Activated CD4-positive, alpha-beta memory T cell treated with anti-CD3 and anti-CD28 coated beads for 36 hours (primary cell): Measurements from ENCODE around the gene FHIT. TPM values are rescaled to one million over a fixed set of nuclear protein-coding genes. Genes with fewer than 3 reads are reported as not detected.

Experiments
- CTCF ChIA-PET: fragments of 350-600 bp; sonication (Branson Sonifier 250); formaldehyde crosslinking; loops from one replicate; lab custom pipeline; 2021; ENCODE audit warnings: antibody characterized with exemption, inconsistent platforms; lab: Charles Lee
- POLR2A ChIA-PET: fragments of 350-600 bp; sonication (Branson Sonifier 250); formaldehyde crosslinking; loops from one replicate; lab custom pipeline; 2021; ENCODE audit warnings: antibody characterized with exemption; lab: Charles Lee
- DNase-seq: peaks from one replicate; pipeline ENCODE4 v3.0.0-alpha.2; 2020
- H3K27ac Mint-ChIP-seq: one replicate; pipeline ENCODE4 v1.8.0; 2021; ENCODE audit warnings: mixed read lengths
- H3K27me3 Mint-ChIP-seq: one replicate; pipeline ENCODE4 v1.8.0; 2021; ENCODE audit warnings: mixed read lengths
- H3K36me3 Mint-ChIP-seq: one replicate; pipeline ENCODE4 v1.8.0; 2021; ENCODE audit warnings: mixed read lengths
- H3K4me1 Mint-ChIP-seq: one replicate; pipeline ENCODE4 v1.8.0; 2021; ENCODE audit warnings: low read depth, mixed read lengths
- H3K4me3 Mint-ChIP-seq: one replicate; pipeline ENCODE4 v1.8.0; 2021; ENCODE audit warnings: mild to moderate bottlenecking, mixed read lengths
- H3K9me3 Mint-ChIP-seq: one replicate; pipeline ENCODE4 v1.8.0; 2021; ENCODE audit warnings: mixed read lengths
- intact Hi-C: fragments of 100-400 bp; cut with micrococcal nuclease; formaldehyde crosslinking; loops from one replicate; pipeline ENCODE4 v1.15.1; 2023
- total RNA-seq, 2 experiments: library from RNA; stranded (reverse); gene quantifications; one replicate each; pipeline ENCODE4 v1.2.3, GENCODE V29; 2021

The FHIT gene
- total RNA-seq, 2 experiments from 2014 or later, result 7.2 to 8.7 TPM

DNA sequence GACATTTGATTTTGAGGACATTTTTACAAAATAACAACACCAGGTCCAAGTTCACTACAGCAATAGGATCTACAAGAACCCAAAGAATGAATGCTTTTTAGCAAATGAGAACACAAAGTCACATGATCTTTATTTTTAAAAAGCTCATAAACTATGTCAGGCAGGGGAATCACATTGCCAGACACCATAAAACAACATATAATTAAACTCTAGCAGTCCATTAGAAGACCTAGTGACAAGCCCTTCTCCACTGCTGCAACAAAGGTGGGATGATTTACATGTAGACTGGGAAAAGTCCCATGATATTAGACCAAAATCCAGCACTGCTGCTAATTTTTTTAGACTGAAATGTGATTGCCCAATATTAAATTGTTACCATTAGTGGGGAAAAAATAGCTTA lies 92.6 kb downstream of the FHIT start:
- no peak for DNase-seq
- intact Hi-C loops, result no loop called here

GRCh38 chr3:61158216-61158615 lies 93.0 kb downstream of the FHIT start:
- H3K27ac Mint-ChIP-seq, result no peak overlapping the region
- H3K27me3 Mint-ChIP-seq, result no peaks in the 10 kb centered on the region
- no peak overlapping the region for H3K4me3 Mint-ChIP-seq
- ChIA-PET POLR2A (no interaction called here), CTCF (no interaction called here)
- H3K36me3 Mint-ChIP-seq, result no peaks in the 10 kb centered on the region
- no peak for DNase-seq
- H3K9me3 Mint-ChIP-seq, result no peaks in the 10 kb centered on the region
- intact Hi-C loops, result no loop called here
- no peaks in the 10 kb centered on the region for H3K4me1 Mint-ChIP-seq

More for the DNA sequence above, 92.6 kb downstream of the FHIT start:
- Mint-ChIP-seq H3K4me1 (no peaks in the 10 kb centered on the region), H3K4me3 (no peak overlapping the region), H3K27me3 (no peaks in the 10 kb centered on the region), H3K9me3 (no peaks in the 10 kb centered on the region), H3K36me3 (no peaks in the 10 kb centered on the region), H3K27ac (no peak overlapping the region)
- CTCF ChIA-PET, result no interaction called here
- POLR2A ChIA-PET, result no interaction called here

GRCh38 chr3:61157414-61157813 lies 93.8 kb downstream of the FHIT start:
- no peak overlapping the region for H3K4me3 Mint-ChIP-seq
- no peaks in the 10 kb centered on the region for H3K9me3 Mint-ChIP-seq
- intact Hi-C loops, result no loop called here
- DNase-seq, result no peak
- no peak overlapping the region for H3K27ac Mint-ChIP-seq
- H3K27me3 Mint-ChIP-seq, result no peaks in the 10 kb centered on the region
- ChIA-PET CTCF (no interaction called here), POLR2A (no interaction called here)
- no peaks in the 10 kb centered on the region for H3K4me1 Mint-ChIP-seq
- no peaks in the 10 kb centered on the region for H3K36me3 Mint-ChIP-seq

DNA sequence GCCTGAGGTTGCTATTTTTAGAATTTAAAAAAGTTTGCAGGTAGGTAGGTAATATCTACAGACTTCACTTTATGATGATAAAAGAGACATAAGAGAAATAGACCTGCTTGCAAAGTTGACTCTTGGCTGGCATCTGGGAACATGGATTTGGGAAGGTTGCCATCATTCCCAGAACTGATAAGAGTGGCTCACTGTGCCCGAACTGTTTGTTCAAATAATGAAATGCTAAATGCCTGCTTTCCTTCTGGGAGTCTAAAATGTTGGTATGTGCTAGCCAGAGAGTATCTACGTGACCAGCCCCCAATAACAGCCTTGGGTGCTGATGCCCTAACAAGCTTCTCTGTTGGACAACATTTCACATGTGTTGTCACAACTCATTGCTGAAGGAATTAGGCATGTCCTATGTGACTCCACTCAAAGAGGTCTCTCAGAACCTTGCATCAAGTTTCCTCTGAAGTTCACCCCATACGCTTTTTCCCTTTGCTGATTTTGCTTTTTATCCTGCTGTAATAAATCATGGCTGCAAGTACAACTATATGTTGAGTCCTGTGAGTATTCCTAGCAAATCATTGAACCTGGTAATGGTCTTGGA lies 95.5 kb downstream of the FHIT start:
- Mint-ChIP-seq H3K4me1 (no peaks in the 10 kb centered on the region), H3K4me3 (no peak overlapping the region), H3K36me3 (no peaks in the 10 kb centered on the region), H3K9me3 (no peaks in the 10 kb centered on the region), H3K27me3 (no peaks in the 10 kb centered on the region), H3K27ac (no peak overlapping the region)
- no peak for DNase-seq
- POLR2A ChIA-PET, result no interaction called here
- CTCF ChIA-PET, result no interaction called here
- intact Hi-C loops, result no loop called here

- DNase-seq, result no peak
- intact Hi-C loops, result no loop called here
- Mint-ChIP-seq H3K4me1 (no peaks in the 10 kb centered on the region), H3K4me3 (no peak overlapping the region), H3K27ac (no peak overlapping the region), H3K27me3 (no peaks in the 10 kb centered on the region), H3K9me3 (no peaks in the 10 kb centered on the region), H3K36me3 (no peaks in the 10 kb centered on the region)
- ChIA-PET POLR2A (no interaction called here), CTCF (no interaction called here)
Measured at GRCh38 chr3:61154457-61155198, 96.6 kb downstream of the FHIT start.

GRCh38 chr3:61152071-61152470 lies 99.2 kb downstream of the FHIT start:
- Mint-ChIP-seq H3K4me3 (no peak overlapping the region), H3K27me3 (no peaks in the 10 kb centered on the region), H3K9me3 (no peaks in the 10 kb centered on the region), H3K36me3 (no peaks in the 10 kb centered on the region), H3K27ac (no peak overlapping the region), H3K4me1 (no peaks in the 10 kb centered on the region)
- intact Hi-C loops, result no loop called here
- no peak for DNase-seq
- POLR2A ChIA-PET, result no interaction called here
- CTCF ChIA-PET, result no interaction called here

DNA sequence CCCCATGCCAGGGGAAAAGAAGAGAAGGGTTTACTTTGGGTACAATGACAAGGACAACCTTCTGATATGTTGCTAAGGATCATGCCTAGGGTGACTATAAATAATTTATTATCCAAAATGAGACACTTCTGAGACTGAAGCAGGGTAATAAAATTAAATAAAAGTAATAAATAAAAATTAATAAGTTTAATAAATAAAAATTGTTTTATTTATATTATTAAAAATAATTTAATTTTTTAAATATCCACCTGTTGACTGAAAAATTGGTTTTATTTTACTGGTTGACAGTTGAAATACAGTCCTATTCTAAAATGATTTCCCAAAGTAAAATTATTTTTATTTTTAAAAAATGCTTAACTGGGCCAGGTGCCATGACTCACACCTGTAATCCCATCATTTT lies 102.0 kb downstream of the FHIT start:
- no peaks in the 10 kb centered on the region for H3K9me3 Mint-ChIP-seq
- intact Hi-C loops, result no loop called here
- no peaks in the 10 kb centered on the region for H3K4me1 Mint-ChIP-seq
- no peak overlapping the region for H3K4me3 Mint-ChIP-seq
- ChIA-PET CTCF (no interaction called here), POLR2A (no interaction called here)
- DNase-seq, result no peak
- no peaks in the 10 kb centered on the region for H3K27me3 Mint-ChIP-seq
- no peak overlapping the region for H3K27ac Mint-ChIP-seq
- no peaks in the 10 kb centered on the region for H3K36me3 Mint-ChIP-seq

DNA sequence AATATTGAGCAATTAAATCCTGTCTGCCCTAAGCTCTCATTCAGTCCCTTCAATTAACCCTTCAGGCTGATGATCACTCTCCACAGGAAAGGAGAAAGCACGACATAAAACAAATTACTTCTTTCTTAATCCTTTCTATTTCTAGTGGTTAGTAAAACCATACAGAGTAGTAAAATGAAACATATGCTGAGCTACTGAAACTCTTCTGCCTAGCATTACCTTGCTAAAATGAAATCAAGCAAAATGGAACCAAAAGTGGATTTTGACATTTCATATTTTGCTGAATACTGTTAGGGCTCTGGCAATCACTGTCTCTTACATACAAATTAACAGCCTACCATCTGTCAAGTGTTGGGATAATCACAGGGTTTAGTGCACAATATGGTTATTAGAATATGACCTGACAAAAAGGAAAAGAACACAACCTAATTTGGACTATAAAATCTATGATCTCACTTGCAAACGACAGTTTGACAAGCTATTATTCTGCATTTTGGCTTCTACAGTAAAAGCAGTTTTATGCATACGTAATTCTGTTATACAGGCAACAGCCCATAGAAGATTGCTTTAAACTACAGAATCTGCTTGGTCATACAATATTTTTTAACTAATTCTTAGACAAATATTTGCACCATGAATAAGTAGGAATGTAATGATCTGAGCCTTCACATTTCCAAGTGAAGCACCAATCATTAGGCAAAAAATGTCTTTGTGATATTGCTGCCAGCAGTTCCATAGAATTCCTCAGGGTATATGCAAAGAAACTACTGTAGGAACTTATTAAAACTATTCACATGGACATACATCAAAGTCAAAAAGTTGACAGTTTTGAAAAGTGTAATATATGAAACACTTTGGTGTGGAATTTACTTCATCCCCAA lies 105.0 kb downstream of the FHIT start:
- no peaks in the 10 kb centered on the region for H3K36me3 Mint-ChIP-seq
- H3K4me1 Mint-ChIP-seq, result no peaks in the 10 kb centered on the region
- H3K27ac Mint-ChIP-seq, result no peak overlapping the region
- no peaks in the 10 kb centered on the region for H3K27me3 Mint-ChIP-seq
- CTCF ChIA-PET, result no interaction called here
- no peak for DNase-seq
- POLR2A ChIA-PET, result no interaction called here
- intact Hi-C loops, result no loop called here
- no peaks in the 10 kb centered on the region for H3K9me3 Mint-ChIP-seq
- H3K4me3 Mint-ChIP-seq, result no peak overlapping the region

DNA sequence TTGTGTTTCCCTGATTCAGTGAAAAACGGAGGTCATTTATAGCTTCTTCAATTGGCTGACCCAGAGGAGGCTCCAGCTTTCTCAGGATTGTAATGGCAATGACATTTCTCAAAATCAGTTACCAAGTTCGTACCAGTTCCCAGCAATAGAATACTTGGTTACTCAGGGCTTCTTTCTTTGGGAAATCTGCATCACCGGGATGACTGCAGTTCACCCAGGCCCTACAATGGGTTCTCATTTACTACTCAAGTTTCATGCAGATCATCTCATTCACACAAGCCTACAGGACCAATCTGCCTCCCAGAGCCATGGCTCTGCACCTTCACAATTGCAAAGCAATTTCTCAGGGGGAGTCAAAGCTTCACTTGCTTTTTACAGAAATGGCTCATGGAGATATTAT lies 109.6 kb downstream of the FHIT start:
- ChIA-PET CTCF (no interaction called here), POLR2A (no interaction called here)
- Mint-ChIP-seq H3K36me3 (no peaks in the 10 kb centered on the region), H3K9me3 (no peaks in the 10 kb centered on the region), H3K27me3 (no peaks in the 10 kb centered on the region), H3K4me1 (no peaks in the 10 kb centered on the region), H3K4me3 (no peak overlapping the region), H3K27ac (no peak overlapping the region)
- DNase-seq, result no peak
- intact Hi-C loops, result no loop called here

GRCh38 chr3:61141227-61141626 lies 110.0 kb downstream of the FHIT start:
- no peaks in the 10 kb centered on the region for H3K27me3 Mint-ChIP-seq
- H3K9me3 Mint-ChIP-seq, result no peaks in the 10 kb centered on the region
- no peak overlapping the region for H3K4me3 Mint-ChIP-seq
- intact Hi-C loops, result no loop called here
- no peak overlapping the region for H3K27ac Mint-ChIP-seq
- ChIA-PET CTCF (no interaction called here), POLR2A (no interaction called here)
- no peaks in the 10 kb centered on the region for H3K4me1 Mint-ChIP-seq
- H3K36me3 Mint-ChIP-seq, result no peaks in the 10 kb centered on the region
- no peak for DNase-seq

GRCh38 chr3:61139686-61140085 lies 111.6 kb downstream of the FHIT start:
- H3K27me3 Mint-ChIP-seq, result no peaks in the 10 kb centered on the region
- no peaks in the 10 kb centered on the region for H3K9me3 Mint-ChIP-seq
- DNase-seq, result no peak
- no peak overlapping the region for H3K27ac Mint-ChIP-seq
- CTCF ChIA-PET, result no interaction called here
- H3K4me3 Mint-ChIP-seq, result no peak overlapping the region
- POLR2A ChIA-PET, result no interaction called here
- intact Hi-C loops, result no loop called here
- H3K36me3 Mint-ChIP-seq, result no peaks in the 10 kb centered on the region
- no peaks in the 10 kb centered on the region for H3K4me1 Mint-ChIP-seq

DNA sequence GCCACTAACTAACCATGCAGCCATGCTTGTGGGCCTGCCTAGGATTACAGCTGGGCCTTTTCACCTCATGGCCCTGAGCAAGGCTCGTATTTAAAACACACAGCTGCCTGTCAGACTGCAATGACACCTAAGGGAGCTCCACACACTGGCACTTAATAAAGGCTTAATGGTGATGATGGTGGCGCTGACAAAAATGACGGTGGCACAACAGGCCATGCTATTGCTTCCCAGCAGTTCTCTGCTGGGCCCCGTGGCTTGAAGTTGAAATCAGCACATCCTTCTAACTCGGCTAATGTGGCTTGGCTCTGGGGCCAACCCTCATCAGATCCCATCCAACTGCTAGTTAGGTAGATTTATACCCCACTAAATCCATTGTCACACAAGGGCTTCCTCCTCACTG lies 112.9 kb downstream of the FHIT start:
- DNase-seq, result no peak
- ChIA-PET POLR2A (no interaction called here), CTCF (no interaction called here)
- H3K4me1 Mint-ChIP-seq, result no peaks in the 10 kb centered on the region
- no peaks in the 10 kb centered on the region for H3K27me3 Mint-ChIP-seq
- no peak overlapping the region for H3K4me3 Mint-ChIP-seq
- intact Hi-C loops, result no loop called here
- no peak overlapping the region for H3K27ac Mint-ChIP-seq
- H3K36me3 Mint-ChIP-seq, result no peaks in the 10 kb centered on the region
- H3K9me3 Mint-ChIP-seq, result no peaks in the 10 kb centered on the region
